NK-92 treated with Interleukin-12 subunit alpha and Interleukin-12 subunit beta, amount 100 ng/mL, for 24 hours (cell line): ENCODE measurements around the gene P3H2.

Experiments used
- DNase-seq: peaks from one replicate; lab custom pipeline; 2025; lab: John Stamatoyannopoulos, UW

The P3H2 gene

DNA sequence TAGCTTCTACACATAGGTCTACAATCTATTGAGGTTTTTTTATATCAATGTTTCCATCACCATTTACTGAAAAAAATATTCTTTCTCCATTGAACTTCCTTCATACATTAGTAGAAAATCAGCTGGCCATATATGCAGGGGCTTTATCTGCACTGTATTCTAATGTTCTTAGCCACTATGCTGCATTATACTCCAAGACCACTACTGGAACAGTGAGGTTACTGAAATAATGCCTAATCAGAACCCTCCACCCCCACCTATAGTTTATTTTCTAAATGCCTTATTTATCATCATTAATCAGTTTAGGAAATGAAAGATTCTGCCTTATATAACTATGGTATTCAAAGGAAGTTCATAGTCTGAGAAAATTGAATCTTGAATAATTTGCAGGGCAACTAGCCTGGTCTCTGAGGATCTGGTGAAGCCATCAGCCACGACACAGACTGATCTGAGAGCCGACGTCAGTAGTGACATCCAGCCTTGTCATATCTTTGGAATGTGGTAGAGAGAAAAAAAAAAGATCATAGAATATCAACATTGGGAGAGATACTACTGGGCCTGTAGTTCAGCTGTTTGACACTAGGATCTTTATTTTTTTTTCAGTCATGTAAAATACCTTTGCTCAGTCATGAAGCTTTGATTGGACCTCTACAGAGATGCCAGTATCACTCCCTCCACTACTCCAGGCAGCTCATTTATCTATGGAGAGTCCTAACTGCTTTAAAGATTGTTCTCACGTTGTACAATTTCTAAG, 66.6 kb downstream of the P3H2 start:
- no peak for DNase-seq

DNA sequence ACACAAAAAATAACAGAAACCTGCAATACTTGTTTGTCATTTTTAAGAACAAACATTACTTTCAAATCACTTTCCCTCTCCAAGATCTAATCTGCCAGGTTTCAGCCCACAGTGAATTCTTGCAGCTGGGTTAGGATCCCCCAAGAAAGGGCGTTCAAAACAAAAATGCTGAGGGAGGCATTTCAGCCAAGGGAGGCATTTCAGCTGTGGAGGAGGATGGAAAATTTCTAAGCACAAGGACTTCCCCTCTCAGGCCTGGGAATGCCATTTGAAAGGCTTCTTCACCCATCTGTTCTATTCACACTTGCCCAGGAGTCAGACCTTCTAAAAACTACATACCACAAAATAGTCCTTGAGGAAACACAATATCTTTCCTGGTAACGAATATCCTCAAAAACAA, 69.1 kb downstream of the P3H2 start:
- DNase-seq = no peak

DNA sequence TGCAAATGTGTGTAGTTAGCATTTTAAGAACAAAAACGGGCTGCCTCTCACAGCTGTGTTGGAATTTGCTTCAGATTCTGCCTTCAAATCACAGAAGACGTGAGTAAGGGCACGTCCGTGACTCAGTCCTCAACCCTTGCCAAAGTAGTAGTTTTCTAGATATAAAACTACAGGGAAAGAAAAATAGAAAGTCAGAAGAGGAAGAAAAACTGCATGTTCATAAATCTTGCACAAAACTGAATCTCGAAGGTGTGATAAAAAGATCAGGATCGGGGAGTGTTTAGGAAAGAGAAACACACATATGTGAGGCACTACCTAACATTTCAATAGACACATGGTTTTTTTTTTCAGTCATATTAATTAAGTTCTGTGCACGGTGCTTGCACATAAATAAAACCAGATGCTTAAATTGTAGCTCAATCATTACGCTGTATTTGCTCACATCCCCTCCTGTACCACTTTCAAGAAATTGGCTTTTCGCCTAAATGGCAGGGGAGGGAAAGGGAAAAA, 71.7 kb downstream of the P3H2 start:
- DNase-seq = no peak

DNA sequence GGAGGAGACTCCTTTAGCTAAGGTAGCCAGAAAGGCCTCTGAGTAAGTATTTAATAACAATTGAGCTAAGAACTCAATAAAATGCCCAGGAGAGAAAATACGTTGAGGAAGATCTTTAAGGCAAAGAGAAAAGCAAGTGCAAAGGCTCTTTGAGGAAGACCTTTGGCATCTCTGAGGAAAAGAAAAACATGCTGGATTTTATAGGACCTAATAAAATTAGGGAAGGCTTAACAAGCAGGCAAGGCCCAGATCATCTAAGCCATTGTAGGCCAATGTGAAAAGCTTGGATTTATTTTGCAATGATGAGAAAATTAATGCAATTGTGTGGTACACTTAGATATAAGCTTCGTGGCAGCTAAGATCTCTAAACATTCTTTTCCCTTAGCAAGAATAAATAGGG, 75.7 kb downstream of the P3H2 start:
- no peak for DNase-seq

DNA sequence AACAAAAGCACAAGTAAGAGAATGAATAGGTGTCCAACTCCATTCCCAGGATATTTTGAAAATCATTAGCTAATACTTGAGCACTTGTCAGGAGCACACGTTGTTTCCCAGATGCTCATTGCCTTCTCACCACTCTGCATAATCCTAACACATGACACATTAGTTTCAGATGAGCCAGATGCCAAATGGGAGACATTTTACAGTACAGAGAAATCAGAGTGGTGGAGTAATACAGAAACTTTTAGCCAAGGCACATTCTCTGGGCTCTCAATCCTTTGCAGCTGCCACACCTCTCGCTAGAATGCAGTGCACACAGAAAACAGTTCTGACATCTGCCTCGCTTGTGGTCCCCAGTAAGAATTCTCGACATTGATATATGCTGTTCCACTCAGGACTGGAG, 76.6 kb downstream of the P3H2 start:
- no peak for DNase-seq

DNA sequence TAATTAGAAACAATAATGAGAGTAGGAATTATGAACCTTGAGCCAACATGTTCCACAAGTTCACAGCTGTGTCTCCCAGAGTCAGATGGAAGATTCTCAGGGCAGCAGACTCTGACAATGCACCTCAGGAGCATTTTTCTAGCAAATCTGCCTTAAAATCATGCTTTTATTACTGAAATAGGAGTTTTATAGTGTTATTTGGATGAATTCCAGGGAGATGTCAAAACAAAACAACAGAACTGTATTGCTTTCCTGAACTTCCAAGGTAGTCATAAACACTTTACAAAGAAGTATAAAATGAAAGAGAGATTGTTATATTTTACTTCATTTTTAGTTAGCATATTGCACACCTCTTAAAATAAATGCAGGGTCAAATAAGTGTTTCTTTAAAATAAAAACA, 77.0 kb downstream of the P3H2 start:
- no peak for DNase-seq

DNA sequence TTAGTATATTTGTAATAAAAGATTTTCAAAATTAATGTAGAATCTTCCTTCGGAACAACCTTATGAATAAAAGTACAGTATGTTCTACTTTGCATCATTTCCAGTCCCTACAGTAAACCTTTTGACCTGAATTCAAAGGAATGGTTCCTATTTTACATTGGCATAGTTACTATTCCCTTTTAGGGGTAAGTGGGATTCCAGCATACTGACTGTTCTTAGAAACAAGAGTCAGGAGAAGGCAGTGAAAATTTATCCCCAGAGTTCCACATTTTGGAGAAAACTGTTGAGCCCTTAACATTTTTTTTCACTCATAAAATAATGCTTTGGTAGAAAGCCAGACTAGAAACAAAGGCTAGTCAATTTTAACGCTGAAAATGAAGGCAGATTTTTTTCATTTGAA, 78.1 kb downstream of the P3H2 start:
- DNase-seq = no peak

DNA sequence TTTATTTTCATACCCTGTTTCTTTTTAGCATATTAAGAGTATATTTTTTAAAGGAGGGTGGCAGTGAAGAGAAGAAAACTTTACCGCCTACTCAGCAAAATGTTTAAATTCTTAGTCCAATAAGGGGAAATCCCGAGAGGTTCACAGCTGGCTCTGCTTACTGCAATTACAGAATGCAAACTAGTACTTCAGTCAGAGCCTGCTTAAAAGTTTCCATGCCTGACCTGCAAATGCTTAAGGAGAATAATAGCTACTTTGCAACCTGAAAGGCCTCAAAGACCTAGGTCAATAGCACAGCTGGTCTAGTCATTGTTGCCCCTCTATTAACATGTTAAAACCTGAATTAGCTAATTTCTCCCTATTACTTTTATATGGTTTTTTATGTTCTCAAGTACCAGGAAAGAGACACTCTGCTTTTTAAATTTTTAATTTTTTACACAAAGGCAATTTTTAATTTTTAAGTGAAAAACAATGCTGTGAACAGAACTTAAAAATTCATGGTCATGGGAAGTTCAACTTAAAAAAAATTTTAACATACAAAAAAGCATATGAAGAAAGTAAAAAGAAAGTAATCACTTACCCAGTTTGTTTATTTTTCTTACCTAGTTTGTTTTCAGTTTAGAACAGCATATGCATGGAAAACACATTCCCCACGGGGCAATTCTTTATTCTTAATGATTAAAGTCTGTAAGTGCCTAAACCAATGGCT, 79.2 kb downstream of the P3H2 start:
- no peak for DNase-seq

DNA sequence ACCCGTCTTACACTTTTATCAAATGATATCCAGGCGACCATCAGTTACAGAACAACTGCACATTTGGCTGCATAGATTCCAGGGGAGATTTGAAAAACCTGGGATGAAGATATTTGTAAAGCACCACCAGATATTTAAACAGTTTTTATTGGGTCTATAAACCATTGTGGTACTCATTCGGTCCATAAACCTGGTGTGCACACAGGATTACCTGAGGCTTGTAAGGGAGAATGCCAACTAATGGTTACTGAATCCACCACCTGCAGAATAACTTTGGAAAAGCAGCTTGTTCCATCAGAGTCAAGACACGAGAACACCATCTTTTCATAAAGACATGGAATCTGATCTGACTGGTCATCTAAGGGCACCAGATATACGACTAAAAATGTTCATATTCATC, 80.6 kb downstream of the P3H2 start:
- DNase-seq = no peak

DNA sequence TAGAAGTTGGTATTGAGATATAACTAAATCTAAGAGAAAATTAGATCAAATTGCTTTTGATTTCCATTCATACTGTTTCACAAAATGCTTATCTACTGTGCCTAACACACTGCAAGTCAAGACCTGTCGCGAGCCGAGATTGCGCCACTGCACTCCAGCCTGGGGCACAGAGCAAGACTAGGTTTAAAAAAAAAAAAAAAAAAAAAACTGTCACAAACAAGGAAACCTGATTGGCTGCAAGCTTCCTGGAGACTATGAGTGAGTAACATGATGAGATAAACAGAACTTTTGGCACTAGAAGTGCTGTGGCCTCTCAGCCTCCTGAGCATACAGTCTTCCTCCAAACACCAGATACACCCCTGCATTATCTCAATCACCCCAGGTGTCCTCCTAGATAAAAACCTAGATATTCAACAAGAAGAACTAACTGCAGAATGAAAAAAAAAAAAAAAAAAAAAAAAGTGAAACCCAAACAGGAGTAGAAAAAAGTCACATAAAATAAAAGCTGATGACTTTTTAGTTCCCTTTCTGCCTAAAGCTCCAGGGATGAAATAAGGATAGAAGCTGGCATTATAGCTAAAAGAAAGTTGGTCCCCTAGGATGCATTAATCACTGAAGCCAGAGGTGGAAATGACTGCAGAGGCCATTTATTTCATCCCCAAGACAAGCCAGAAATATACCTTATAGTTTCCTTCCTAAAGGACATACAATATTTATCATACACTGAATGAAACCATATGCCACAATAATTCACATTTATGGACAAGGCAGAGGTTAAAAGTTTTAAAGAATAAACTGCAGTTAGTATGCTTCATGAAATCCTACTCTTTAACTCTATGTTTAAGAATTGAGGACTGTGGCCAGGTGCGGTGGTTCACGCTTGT, 82.4 kb downstream of the P3H2 start:
- DNase-seq = no peak

DNA sequence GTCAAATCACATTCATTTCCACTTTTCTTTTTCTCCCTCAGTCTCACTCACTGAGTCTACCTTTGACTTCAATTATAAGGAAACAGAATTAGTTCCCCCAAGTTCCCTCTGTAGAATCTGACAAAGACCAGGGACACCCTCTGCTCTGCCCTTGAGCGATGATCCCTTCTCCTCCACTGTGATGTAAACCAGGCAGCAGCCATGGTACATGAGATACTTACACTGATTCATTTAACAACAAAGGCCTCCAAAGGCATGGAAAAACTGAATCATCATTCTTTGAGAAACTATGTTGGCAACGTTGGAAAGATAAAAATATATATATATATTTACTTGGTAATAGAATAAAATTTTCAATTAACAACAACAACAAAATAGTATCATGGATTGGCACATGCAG, 84.1 kb downstream of the P3H2 start:
- no peak for DNase-seq

DNA sequence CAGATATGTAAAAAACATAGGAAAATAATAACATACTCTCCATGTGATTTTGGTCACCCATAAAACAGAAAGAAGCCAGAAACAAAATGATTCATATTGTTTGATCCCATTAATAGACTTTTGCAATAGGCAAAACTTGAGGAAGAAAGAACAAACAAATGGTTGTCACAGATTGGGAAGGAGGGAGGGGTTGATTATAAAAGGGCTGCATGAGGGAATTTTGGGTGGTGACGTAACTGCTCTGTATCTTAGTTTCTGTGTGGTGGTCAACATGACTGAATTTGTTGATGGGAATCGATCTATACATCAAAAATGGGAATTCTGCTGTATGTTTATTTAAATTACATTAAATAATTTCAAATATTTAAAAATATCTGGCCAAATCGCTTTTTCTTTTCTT, 86.3 kb downstream of the P3H2 start:
- no peak for DNase-seq

DNA sequence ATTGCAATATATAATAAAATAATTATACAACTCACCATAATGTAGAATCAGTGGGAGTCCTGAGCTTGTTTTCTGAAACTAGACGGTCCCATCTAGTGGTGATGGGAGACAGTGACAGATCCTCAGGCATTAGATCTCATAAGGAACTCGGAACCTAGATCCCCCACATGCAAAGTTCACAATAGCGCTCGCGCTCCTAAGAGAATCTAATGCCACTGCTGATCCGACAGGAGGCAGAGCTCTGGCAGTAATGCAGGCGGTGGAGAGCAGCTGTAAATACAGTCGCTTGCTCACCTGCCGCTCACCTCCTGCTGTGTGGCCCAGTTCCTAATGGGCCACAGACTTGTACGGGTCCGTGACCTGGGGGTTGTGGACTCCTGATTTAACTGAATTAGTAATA, 87.8 kb downstream of the P3H2 start:
- no peak for DNase-seq

DNA sequence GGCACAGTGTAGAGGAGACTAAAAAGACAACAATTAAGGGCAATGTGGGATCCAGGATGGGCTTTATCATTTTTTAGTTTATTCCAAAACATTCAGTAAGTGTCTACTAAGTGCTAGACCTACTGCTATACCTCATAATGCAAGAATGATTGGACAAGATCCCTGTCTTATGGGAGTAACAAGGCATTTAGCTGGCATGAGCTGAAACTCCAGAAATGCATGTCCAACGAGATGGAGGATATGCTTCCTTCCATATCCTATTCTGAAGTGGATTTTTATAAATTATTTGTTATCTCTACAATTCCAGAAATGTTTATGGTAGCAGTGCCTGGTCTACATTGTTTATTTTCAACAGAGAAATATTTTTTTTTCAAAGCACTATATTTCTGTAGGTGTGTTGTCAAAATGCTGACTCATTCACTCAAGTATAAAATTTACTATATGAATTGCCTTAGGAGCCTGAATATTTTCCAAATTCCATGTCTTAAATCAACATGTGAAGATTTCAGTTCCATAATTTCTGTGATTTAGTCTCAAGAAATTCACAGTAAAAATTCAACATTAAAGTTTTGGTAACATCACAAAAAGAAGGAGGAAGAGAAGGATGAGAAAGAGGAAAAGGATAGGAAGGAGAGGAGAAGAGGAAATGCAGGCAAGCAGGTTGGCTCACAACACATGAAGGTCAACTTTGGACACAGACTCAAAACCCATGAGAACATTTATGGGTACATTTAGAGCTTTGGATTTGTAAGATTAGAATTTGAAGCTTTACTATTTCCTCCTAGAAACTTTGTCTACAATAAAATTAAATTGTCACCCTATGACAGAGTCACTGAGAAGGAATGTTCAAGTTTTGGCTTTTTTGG, 88.6 kb downstream of the P3H2 start:
- DNase-seq = no peak

DNA sequence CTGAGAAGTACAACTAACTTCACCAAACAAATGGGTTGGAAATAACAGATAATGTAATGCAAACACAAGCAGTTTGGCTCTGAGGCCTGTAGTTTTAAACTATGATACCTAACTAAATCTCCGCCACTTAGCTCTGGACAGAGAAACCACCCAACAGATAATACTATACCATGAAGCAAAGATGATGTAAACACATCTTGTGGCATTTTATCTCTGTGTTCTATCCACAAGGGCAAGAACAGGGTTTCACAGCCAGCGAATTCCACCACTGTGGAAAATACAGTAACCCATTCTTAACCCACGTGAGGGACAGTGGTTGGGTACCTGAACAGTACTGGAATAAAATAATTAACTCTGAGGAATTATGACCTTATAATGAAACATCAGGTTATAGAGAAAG, 93.6 kb downstream of the P3H2 start:
- no peak for DNase-seq

DNA sequence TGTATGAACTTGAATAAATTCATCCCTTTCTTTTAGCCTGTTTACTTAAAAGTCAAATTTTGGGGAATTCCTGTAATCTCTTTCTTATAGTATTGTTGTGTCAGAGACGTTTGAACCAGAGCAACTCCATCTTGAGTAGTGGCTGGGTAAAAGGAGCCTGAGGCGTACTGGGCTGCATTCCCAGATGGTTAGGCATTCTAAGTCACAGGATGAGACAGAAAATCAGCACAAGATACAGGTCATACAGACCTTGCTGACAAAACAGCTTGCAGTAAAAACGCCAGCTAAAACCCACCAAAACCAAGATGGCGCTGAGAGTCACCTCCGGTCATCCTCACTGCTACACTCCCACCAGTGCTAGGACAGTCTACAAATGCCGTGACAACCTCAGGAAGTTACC, 94.5 kb downstream of the P3H2 start:
- no peak for DNase-seq

DNA sequence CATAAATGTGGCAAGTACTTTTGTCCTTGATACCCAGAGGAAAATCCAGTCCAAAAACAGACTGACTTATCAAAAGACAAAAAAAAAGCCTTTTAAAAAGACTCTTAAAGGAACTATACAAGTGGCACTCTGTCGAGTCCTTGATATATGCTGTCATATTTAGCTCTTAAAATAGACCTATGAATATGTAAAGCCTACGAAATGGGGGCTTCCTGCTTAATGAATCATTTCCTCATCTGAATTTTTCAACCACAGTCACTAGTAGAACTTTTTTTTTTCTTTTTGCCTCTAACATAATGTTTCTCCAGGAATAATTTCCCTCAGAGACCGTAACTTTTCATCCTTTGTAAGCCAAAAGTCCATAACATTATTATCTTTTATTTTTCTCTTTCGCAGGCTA, 95.8 kb downstream of the P3H2 start:
- no peak for DNase-seq

DNA sequence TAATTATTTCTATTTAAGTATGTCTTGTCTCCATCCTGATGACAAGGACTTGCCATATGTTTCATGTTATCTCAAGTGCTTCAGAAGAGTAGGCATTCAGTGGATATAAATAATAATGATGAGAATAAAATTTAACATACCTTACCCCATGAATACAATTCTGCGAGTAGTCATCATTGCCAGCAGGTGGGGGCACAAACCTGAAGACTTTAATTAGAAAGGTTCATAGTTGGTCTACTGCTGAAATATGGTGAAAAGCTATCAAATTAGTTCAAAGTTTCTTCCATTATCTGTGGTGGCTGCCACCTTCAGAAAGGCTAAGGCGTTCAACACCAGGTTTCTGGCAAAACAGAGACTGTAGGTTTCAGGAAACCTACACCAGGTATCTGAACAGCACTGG, 100.9 kb downstream of the P3H2 start:
- DNase-seq = no peak

DNA sequence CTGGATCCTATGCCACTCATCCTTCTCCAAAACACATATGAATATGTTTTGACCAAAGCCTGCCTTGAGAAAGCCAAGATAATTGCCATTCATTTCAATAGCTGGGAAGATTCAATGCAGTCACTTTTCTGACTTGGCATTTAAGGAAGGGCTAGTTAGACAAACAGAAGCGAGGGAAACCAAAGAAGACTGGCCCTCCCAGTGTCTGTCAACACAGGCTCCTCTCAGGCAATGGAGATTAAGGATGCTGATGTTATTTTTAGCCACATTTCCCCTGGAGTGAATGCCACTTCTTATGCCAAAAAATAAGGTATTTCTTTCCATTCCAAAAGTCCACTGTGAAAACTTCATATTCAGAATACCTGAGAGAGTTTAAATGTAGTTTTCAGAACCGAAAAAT, 101.7 kb downstream of the P3H2 start:
- no peak for DNase-seq

DNA sequence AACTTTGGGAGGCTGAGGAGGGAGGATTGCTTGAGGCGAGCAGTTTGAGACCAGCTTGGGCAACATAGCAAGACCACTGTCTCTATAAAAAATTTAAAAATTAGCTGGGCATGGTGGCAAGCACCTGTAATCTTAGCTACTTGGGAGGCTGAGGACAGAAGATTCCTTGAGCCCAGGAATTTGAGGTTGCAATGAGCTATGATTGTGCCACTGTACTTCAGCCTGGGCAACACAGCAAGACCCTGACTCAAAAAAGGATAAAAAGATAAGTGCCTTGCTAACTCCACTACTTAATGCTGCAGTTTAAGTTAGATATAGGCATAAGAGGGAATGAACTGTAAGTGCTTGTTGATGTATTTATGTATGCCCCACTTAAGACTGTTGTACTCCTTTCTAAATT, 102.2 kb downstream of the P3H2 start:
- DNase-seq = no peak

DNA sequence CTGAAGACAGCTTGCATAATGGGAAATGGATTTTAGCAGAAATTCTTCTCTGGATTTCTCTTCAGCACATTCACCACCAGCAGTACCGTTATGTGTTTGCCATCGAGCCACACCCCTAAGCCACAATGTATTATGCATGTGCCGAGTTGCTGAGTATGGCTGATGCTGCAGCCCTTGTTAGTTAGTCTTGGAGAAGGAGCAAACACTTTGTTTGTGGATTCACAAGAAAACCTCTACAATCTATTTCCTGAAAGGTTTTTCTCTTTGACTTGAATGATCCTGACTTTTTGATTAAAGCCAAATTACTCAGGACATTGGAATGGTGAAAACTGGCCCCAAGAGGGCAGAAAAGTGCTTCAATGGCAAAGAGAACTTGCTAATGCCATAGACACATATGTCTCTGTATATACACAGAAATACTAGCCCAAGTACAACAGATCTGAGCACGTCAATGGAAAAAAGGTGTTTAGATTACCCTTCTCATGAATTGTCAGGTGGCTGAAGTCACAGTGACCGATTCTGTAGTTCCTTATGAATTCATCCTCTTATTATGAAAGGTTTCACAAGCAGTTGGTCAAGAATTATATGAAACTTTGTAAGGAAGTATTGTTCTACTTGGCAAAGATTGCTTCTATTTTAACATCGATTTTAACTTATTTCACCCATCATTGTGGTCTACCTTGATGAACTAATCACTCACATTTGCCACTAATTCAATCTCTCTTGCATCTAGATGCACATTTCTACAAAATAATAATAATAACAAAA, 103.0 kb downstream of the P3H2 start:
- DNase-seq = no peak
